ENCODE results near the gene HCN3.

The HCN3 gene

GRCh38 chr1:155294520-155295182, 17.4 kb downstream of the HCN3 start:
- TF ChIP-seq GATA2 (IDR thresholded peaks at IDR 0.05; ENCODE audit: low read depth, low read length): no peak
- no peak for TF ChIP-seq GATA3 (IDR thresholded peaks at IDR 0.05; ENCODE audit: low read depth, low read length)

GRCh38 chr1:155295183-155295941, 18.1 kb downstream of the HCN3 start:
- no peak for TF ChIP-seq GATA3 (IDR thresholded peaks at IDR 0.05; ENCODE audit: low read depth, low read length)
- no peak for TF ChIP-seq GATA2 (IDR thresholded peaks at IDR 0.05; ENCODE audit: low read depth, low read length)

GRCh38 chr1:155295942-155296267, 18.6 kb downstream of the HCN3 start:
- TF ChIP-seq GATA3 (IDR thresholded peaks at IDR 0.05; ENCODE audit: low read depth, low read length): no peak
- no peak for TF ChIP-seq GATA2 (IDR thresholded peaks at IDR 0.05; ENCODE audit: low read depth, low read length)

GRCh38 chr1:155296661-155297060, 19.4 kb downstream of the HCN3 start:
- TF ChIP-seq GATA3 (IDR thresholded peaks at IDR 0.05; ENCODE audit: low read depth, low read length) (no peak), GATA2 (IDR thresholded peaks at IDR 0.05; ENCODE audit: low read depth, low read length) (no peak)

GRCh38 chr1:155297384-155297783, 20.1 kb downstream of the HCN3 start:
- no peak for TF ChIP-seq GATA2 (IDR thresholded peaks at IDR 0.05; ENCODE audit: low read depth, low read length)
- no peak for TF ChIP-seq GATA3 (IDR thresholded peaks at IDR 0.05; ENCODE audit: low read depth, low read length)

GRCh38 chr1:155300024-155300423, 22.8 kb downstream of the HCN3 start:
- TF ChIP-seq GATA3 (IDR thresholded peaks at IDR 0.05; ENCODE audit: low read depth, low read length) (no peak), GATA2 (IDR thresholded peaks at IDR 0.05; ENCODE audit: low read depth, low read length) (no peak)

- TF ChIP-seq GATA3 (IDR thresholded peaks at IDR 0.05; ENCODE audit: low read depth, low read length) (no peak), GATA2 (IDR thresholded peaks at IDR 0.05; ENCODE audit: low read depth, low read length) (no peak)
Measured at GRCh38 chr1:155300553-155301329, 23.5 kb downstream of the HCN3 start.

- TF ChIP-seq GATA2 (IDR thresholded peaks at IDR 0.05; ENCODE audit: low read depth, low read length) (no peak), GATA3 (IDR thresholded peaks at IDR 0.05; ENCODE audit: low read depth, low read length) (no peak)
Measured at GRCh38 chr1:155301342-155301841, 24.1 kb downstream of the HCN3 start, which contains the start of gene PKLR. Gene PKLR, minus strand, starts transcription at chr1:155301438. Its CDS starts 43 bp downstream, at chr1:155301395.

GRCh38 chr1:155304558-155305063, 27.3 kb downstream of the HCN3 start:
- TF ChIP-seq GATA3 (IDR thresholded peaks at IDR 0.05; ENCODE audit: low read depth, low read length): no peak
- no peak for TF ChIP-seq GATA2 (IDR thresholded peaks at IDR 0.05; ENCODE audit: low read depth, low read length)

- TF ChIP-seq GATA2 (IDR thresholded peaks at IDR 0.05; ENCODE audit: low read depth, low read length): no peak
- TF ChIP-seq GATA3 (IDR thresholded peaks at IDR 0.05; ENCODE audit: low read depth, low read length): no peak
Measured at GRCh38 chr1:155305881-155306391, 28.7 kb downstream of the HCN3 start.

GRCh38 chr1:155307247-155307740, 30.0 kb downstream of the HCN3 start:
- TF ChIP-seq GATA3 (IDR thresholded peaks at IDR 0.05; ENCODE audit: low read depth, low read length): no peak
- no peak for TF ChIP-seq GATA2 (IDR thresholded peaks at IDR 0.05; ENCODE audit: low read depth, low read length)

GRCh38 chr1:155308493-155309422, 31.5 kb downstream of the HCN3 start, which contains the start of gene FDPS:
Gene FDPS, plus strand, starts transcription at chr1:155308866. Its CDS starts 924 bp downstream, at chr1:155309790.
- TF ChIP-seq GATA3 (IDR thresholded peaks at IDR 0.05; ENCODE audit: low read depth, low read length) (no peak), GATA2 (IDR thresholded peaks at IDR 0.05; ENCODE audit: low read depth, low read length) (peak; percentile 90)

Data from SH-SY5Y (cell line).